K562 (cell line): ENCODE data around the gene IGSF8. TPM values are rescaled to one million over a fixed set of nuclear protein-coding genes. Genes with fewer than 3 reads are reported as not detected.
A peak's percentile ranks its signal among the peaks of the same experiment; 100 is the strongest.

Experiments
- ATAC-seq: fragments of 200-7000 bp; cut with Tn5 transposase; 3 replicates; pipeline ENCODE4 v1.9.1; 2020; ENCODE audit warnings: moderate library complexity
- BruUV-seq: library from RNA; stranded (reverse); fragments of 400-500 nt; replicated peaks from 2 replicates; lab custom pipeline; 2021; lab: Mats Ljungman, UMichigan
- CTCF ChIA-PET: fragments of 300-600 bp; formaldehyde crosslinking; extraction: SDS; loops from one replicate; lab custom pipeline; 2021; ENCODE audit warnings: low intra/inter-chr PET ratio; lab: Yijun Ruan, JAX
- POLR2A ChIA-PET: fragments of 300-600, 350-650 bp; sonication (Branson Sonifier 250); formaldehyde crosslinking; extraction: SDS; loops from one replicate; lab custom pipeline; 2021; ENCODE audit warnings: antibody characterized with exemption, inconsistent platforms; lab: Yijun Ruan, JAX
- DNase-seq, 4 experiments: peaks; one replicate each; pipeline versions ENCODE4 v3.0.0 to v3.0.0-alpha.2; 2011 to 2018; ENCODE audit warnings: low spot score in 3 of 4, mixed read lengths in 3 of 4; ENCODE audit errors: extremely low read depth in 1 of 4
- FAIRE-seq: peaks from 2 replicates; lab custom pipeline; 2011; peaks lifted over from hg19 to GRCh38; lab: Jason Lieb, UNC
- H2AFZ ChIP-seq: 2 replicates; pipeline ENCODE4 v1.6.0; 2011; ENCODE audit warnings: low read depth, low read length, control low read depth, inconsistent platforms
- H3K27ac ChIP-seq: fragments of 200-600 bp; 3 replicates; pipeline ENCODE4 v1.8.0; 2011; ENCODE audit warnings: low read depth, mild to moderate bottlenecking, control low read depth, inconsistent platforms, low read length, moderate library complexity, mixed read lengths; ENCODE audit errors: extremely low read depth
- H3K27me3 ChIP-seq, 2 experiments: fragments of 300-600 bp in 1 of 2; 2 replicates in 1 of 2; 3 replicates in 1 of 2; pipeline versions ENCODE4 v1.6.0 to v1.8.0; 2011; ENCODE audit warnings: inconsistent platforms in 2 of 2, low read length in 2 of 2, mild to moderate bottlenecking in 1 of 2, mixed read lengths in 1 of 2, moderate library complexity in 1 of 2; ENCODE audit not compliant: control insufficient read depth in 2 of 2, insufficient read depth in 2 of 2
- H3K36me3 ChIP-seq: fragments of 300-600 bp; 3 replicates; pipeline ENCODE4 v1.8.0; 2011; ENCODE audit warnings: mild to moderate bottlenecking, low read length, inconsistent platforms; ENCODE audit not compliant: control insufficient read depth, insufficient read depth
- H3K4me1 ChIP-seq, 2 experiments: fragments of 200-600 bp in 1 of 2; replicated peaks in 1 of 2; 2 replicates in 1 of 2; 3 replicates in 1 of 2; pipeline versions ENCODE4 v1.5.1 to v1.8.0; 2011; ENCODE audit warnings: inconsistent platforms in 2 of 2, low read length in 2 of 2, mild to moderate bottlenecking in 1 of 2, mixed read lengths in 1 of 2, moderate library complexity in 1 of 2; ENCODE audit not compliant: control insufficient read depth in 2 of 2, insufficient read depth in 2 of 2
- H3K4me2 ChIP-seq: 2 replicates; pipeline ENCODE4 v1.6.1; 2011; ENCODE audit warnings: low read length, control low read depth, inconsistent platforms, mixed read lengths; ENCODE audit not compliant: insufficient read depth
- H3K4me3 ChIP-seq: fragments of 200-600 bp; sonication (generic), shearing (Covaris generic); 2 replicates; pipeline ENCODE4 v1.5.1; 2016; ENCODE audit warnings: control low read depth, inconsistent platforms
- H3K79me2 ChIP-seq: fragments of 200-600 bp; 3 replicates; pipeline ENCODE4 v1.8.0; 2011; ENCODE audit warnings: low read length, inconsistent platforms; ENCODE audit not compliant: control insufficient read depth, insufficient read depth
- H3K9ac ChIP-seq, 2 experiments: 2 replicates each; pipeline versions ENCODE4 v1.6.0 to v1.6.1; 2011; ENCODE audit warnings: low read depth in 2 of 2, low read length in 2 of 2, control low read depth in 1 of 2, inconsistent platforms in 1 of 2, mild to moderate bottlenecking in 1 of 2, mixed read lengths in 1 of 2; ENCODE audit not compliant: insufficient read depth in 1 of 2
- H3K9me1 ChIP-seq: one replicate; pipeline ENCODE4 v1.6.0; 2011; ENCODE audit warnings: inconsistent platforms, mild to moderate bottlenecking, low read length, moderate library complexity; ENCODE audit not compliant: control insufficient read depth, insufficient read depth
- H3K9me3 ChIP-seq: replicated peaks from 2 replicates; pipeline ENCODE4 v1.5.1; 2011; ENCODE audit warnings: low read depth, low read length, inconsistent platforms; ENCODE audit not compliant: control insufficient read depth, insufficient read depth
- H4K20me1 ChIP-seq: replicated peaks from 2 replicates; pipeline ENCODE4 v1.6.1; 2011; ENCODE audit warnings: low read length, inconsistent platforms, mixed read lengths; ENCODE audit not compliant: control insufficient read depth, insufficient read depth
- CBFA2T2 ChIP-seq: fragments of 450-650 bp; conservative IDR thresholded peaks from 2 replicates; pipeline ENCODE4 v1.6.1; 2017; ENCODE audit warnings: mild to moderate bottlenecking
- CEBPG ChIP-seq, 3 experiments: fragments of 200-800 bp in 1 of 3; sonication (Bioruptor generic) in 1 of 3; sonication (generic) in 1 of 3; formaldehyde crosslinking in 1 of 3; IDR thresholded peaks in 2 of 3; conservative IDR thresholded peaks in 1 of 3; 2 replicates each; pipeline versions ENCODE4 v1.6.1 to v1.8.0; 2016 to 2022; ENCODE audit warnings: missing compliant biosample characterization in 2 of 3, missing genetic modification characterization in 2 of 3, mild to moderate bottlenecking in 1 of 3, missing genetic modification reagents in 1 of 3
- DEAF1 ChIP-seq: fragments of 450-650 bp; formaldehyde crosslinking; IDR thresholded peaks from 2 replicates; pipeline ENCODE4 v1.4.0; 2020; ENCODE audit warnings: mild to moderate bottlenecking, moderate library complexity
- FUS ChIP-seq: fragments of 200-400 bp; formaldehyde crosslinking; optimal IDR thresholded peaks from 2 replicates; pipeline ENCODE3; 2017; ENCODE audit warnings: low read depth, low read length
- MCM3 ChIP-seq: fragments of 450-650 bp; IDR thresholded peaks from 2 replicates; pipeline ENCODE4 v1.6.1; 2016
- NCOA2 ChIP-seq, 2 experiments: fragments of 450-650 bp; IDR thresholded peaks; 2 replicates each; pipeline ENCODE4 v1.6.1; 2018; ENCODE audit warnings: mild to moderate bottlenecking in 2 of 2, moderate library complexity in 1 of 2; ENCODE audit not compliant: partially characterized antibody in 2 of 2
- POLR3G ChIP-seq: IDR thresholded peaks from 2 replicates; pipeline ENCODE4 v1.6.1; 2011; ENCODE audit not compliant: insufficient read length, insufficient replicate concordance; ENCODE audit errors: extremely low read depth
- POU5F1 ChIP-seq: fragments of 150-350 bp; IDR thresholded peaks from 2 replicates; pipeline ENCODE4 v1.6.1; 2014; ENCODE audit warnings: borderline replicate concordance, low read length, low read depth, mild to moderate bottlenecking; ENCODE audit not compliant: partially characterized antibody
- PREB ChIP-seq: sonication (generic); formaldehyde crosslinking; IDR thresholded peaks from 2 replicates; pipeline ENCODE4 v1.8.1; 2023; ENCODE audit warnings: mild to moderate bottlenecking, missing genetic modification reagents
- RAD51 ChIP-seq: fragments of 450-650 bp; IDR thresholded peaks from 2 replicates; pipeline ENCODE4 v1.7.1; 2016; ENCODE audit warnings: low read depth, mild to moderate bottlenecking, borderline replicate concordance
- RBM14 ChIP-seq: fragments of 200-400 bp; formaldehyde crosslinking; IDR thresholded peaks from 2 replicates; pipeline ENCODE4 v1.6.1; 2018; ENCODE audit warnings: low read depth, mild to moderate bottlenecking, low read length, moderate library complexity, borderline replicate concordance; ENCODE audit not compliant: insufficient read depth
- ZNF134 ChIP-seq: fragments of 250-450 bp; sonication (Bioruptor Pico); conservative IDR thresholded peaks from 2 replicates; pipeline ENCODE4 v1.4.0; 2020
- ZNF316 ChIP-seq: fragments of 450-650 bp; IDR thresholded peaks from 2 replicates; pipeline ENCODE4 v1.6.1; 2016
- ZNF586 ChIP-seq: fragments of 450-650 bp; formaldehyde crosslinking; conservative IDR thresholded peaks from 2 replicates; pipeline ENCODE4 v1.4.0; 2020; ENCODE audit warnings: mild to moderate bottlenecking, moderate library complexity
- WGBS: fragments of 100-300 bp; shearing (Covaris generic); methylation state at CpG from one replicate; pipeline ENCODE4 v1.1.6; 2016; ENCODE audit warnings: low coverage, mixed read lengths; ENCODE audit not compliant: insufficient coverage; ENCODE audit errors: missing lambda C conversion rate; 5-methylcytosine and 5-hydroxymethylcytosine counted together
- in situ Hi-C: fragments of 300-500 bp; cut with MboI; formaldehyde crosslinking; loops from 4 replicates; pipeline ENCODE4 v1.15.0; 2018; ENCODE audit warnings: inconsistent platforms, mixed read lengths
- intact Hi-C: fragments of 100-400 bp; cut with micrococcal nuclease; formaldehyde crosslinking; loops from 2 replicates; pipeline ENCODE4 v1.14.2; 2022
- polyA plus RNA-seq, 8 experiments: library from polyadenylated mRNA; depleted of rRNA in 4 of 8; stranded (reverse) in 5 of 8; unstranded in 3 of 8; fragments of >200 nt; fragmentation: Nextera tagmentation in 2 of 8; fragmentation: Illumina TruSeq in 1 of 8; extraction: Ambion mirVana in 2 of 8; extraction: Trizol in 1 of 8; gene quantifications; 2 replicates each; pipeline versions ENCODE4 v1.2.1 to v1.2.3, GENCODE V29; 2011 to 2014; ENCODE audit warnings: inconsistent platforms in 1 of 8, missing spikeins in 1 of 8
- total RNA-seq, 7 experiments: library from RNA; depleted of rRNA in 6 of 7; stranded (reverse); fragments of >200 nt in 6 of 7; fragmentation: Illumina TruSeq in 2 of 7; extraction: Trizol in 2 of 7; gene quantifications; 2 replicates each; pipeline versions ENCODE4 v1.2.1 to v1.2.3, GENCODE V29; 2011 to 2021; ENCODE audit warnings: low replicate concordance in 1 of 7
- TF ChIP-seq, protein P1 (sequence below): fragments of 450-650 bp; formaldehyde crosslinking; IDR thresholded peaks from 2 replicates; pipeline ENCODE4 v1.4.0; 2020; ENCODE audit warnings: mild to moderate bottlenecking, mixed read lengths
- TF ChIP-seq, protein P2 (sequence below): sonication (generic); formaldehyde crosslinking; IDR thresholded peaks from 2 replicates; pipeline ENCODE4 v1.8.1; 2022; ENCODE audit warnings: missing genetic modification reagents

The IGSF8 gene
- total and polyA plus RNA-seq, 9 of the 15 experiments (the other 6 are each of a cell fraction or from before 2014, with no cell fraction given) = 0.32 to 11.7 (median 3.2) TPM

DNA sequence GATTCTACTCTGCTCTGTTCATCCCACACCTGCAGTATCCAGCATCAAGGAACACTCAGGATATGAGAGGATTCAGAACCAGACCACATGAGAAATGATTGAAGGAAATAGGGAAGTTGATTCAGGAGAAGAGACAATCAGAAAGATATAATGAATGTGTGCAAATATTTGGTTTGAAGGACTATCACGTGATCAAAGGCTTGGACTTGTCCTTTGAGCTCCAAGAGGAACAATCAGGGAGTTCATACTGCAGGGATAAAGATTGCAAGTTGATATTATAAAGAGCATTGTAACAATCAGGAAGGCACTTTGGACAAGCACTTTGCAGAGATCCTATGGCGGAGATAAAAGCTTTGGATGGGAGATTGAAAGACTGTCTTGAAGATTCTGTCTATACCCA is 52.8 kb downstream of the IGSF8 start:
- no peaks in the 10 kb centered on the region for H3K36me3 ChIP-seq
- no peak overlapping the region for H3K9ac ChIP-seq
- DNase-seq = no peak
- no peak overlapping the region for H2AFZ ChIP-seq
- ATAC-seq = no peak
- no peaks in the 10 kb centered on the region for H3K9me3 ChIP-seq
- no peak overlapping the region for H3K4me2 ChIP-seq
- no peak overlapping the region for H3K4me3 ChIP-seq
- peaks cover 7% of the 10 kb centered on the region; the same call in 1 of the 2 replicates for H4K20me1 ChIP-seq
- FAIRE-seq = no peak
- CTCF ChIA-PET = interaction anchor here (1.6 kb wide), 1 partner anchor 33 kb away, joined by 7 read pairs; no protein-coding TSS in a partner anchor
- H3K79me2 ChIP-seq = no peaks in the 10 kb centered on the region
- 0% methylated on average over 2 of the region's 2 CpGs for WGBS
- peaks cover 14 to 22% of the 10 kb centered on the region in 2 experiments for H3K27me3 ChIP-seq
- BruUV-seq = no TSS peak
- no peak overlapping the region for H3K27ac ChIP-seq
- H3K4me1 ChIP-seq = peaks cover 11 to 20% of the 10 kb centered on the region in 2 experiments; a peak in 4 of 5 replicates
- POLR2A ChIA-PET = interaction anchor here (0.6 to 2.0 kb wide), 8 partner anchors 9 to 317 kb away, joined by 3 to 12 read pairs (median 3); partner anchors contain the start of genes DCAF8 and PIGM
- no peaks in the 10 kb centered on the region for H3K9me1 ChIP-seq
- intact Hi-C loops = loop anchor here (1.0 to 5.0 kb wide), 2 partner anchors 33 to 117 kb away; no protein-coding TSS in a partner anchor
- in situ Hi-C loops = no loop called here
- TF ChIP-seq, protein P1, sequence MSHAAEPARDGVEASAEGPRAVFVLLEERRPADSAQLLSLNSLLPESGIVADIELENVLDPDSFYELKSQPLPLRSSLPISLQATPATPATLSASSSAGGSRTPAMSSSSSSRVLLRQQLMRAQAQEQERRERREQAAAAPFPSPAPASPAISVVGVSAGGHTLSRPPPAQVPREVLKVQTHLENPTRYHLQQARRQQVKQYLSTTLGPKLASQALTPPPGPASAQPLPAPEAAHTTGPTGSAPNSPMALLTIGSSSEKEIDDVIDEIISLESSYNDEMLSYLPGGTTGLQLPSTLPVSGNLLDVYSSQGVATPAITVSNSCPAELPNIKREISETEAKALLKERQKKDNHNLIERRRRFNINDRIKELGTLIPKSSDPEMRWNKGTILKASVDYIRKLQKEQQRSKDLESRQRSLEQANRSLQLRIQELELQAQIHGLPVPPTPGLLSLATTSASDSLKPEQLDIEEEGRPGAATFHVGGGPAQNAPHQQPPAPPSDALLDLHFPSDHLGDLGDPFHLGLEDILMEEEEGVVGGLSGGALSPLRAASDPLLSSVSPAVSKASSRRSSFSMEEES (CRISPR knock-in tag) = peak; percentile 97
- TF ChIP-seq NCOA2 (IDR thresholded peaks at IDR 0.05; ENCODE audit: partially characterized antibody in 2 of 2) (no peak), CEBPG (CRISPR knock-in tag; IDR thresholded peaks at IDR 0.05) (no peak), CEBPG (tag; conservative IDR thresholded peaks at IDR 0.05 in 1 of 2, IDR thresholded peaks at IDR 0.05 in 1 of 2) (no peak), ZNF316 (no peak), MCM3 (no peak), RAD51 (peak; percentile 90), ZNF586 (CRISPR knock-in tag) (no peak), FUS (no peak), PREB (CRISPR knock-in tag) (no peak), DEAF1 (CRISPR knock-in tag) (no peak), CBFA2T2 (peak; percentile 55), ZNF134 (CRISPR knock-in tag) (no peak), POLR3G (no peak), POU5F1 (no peak), RBM14 (no peak)
- TF ChIP-seq, protein P2, sequence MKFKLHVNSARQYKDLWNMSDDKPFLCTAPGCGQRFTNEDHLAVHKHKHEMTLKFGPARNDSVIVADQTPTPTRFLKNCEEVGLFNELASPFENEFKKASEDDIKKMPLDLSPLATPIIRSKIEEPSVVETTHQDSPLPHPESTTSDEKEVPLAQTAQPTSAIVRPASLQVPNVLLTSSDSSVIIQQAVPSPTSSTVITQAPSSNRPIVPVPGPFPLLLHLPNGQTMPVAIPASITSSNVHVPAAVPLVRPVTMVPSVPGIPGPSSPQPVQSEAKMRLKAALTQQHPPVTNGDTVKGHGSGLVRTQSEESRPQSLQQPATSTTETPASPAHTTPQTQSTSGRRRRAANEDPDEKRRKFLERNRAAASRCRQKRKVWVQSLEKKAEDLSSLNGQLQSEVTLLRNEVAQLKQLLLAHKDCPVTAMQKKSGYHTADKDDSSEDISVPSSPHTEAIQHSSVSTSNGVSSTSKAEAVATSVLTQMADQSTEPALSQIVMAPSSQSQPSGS (CRISPR knock-in tag) = no peak
